Stimulated activated CD4-positive, alpha-beta T cell treated with anti-CD3 and anti-CD28 coated beads, Interleukin-4, amount 100 ng/mL, for 24 hours (primary cell): ENCODE results near the gene ARX.

ENCODE experiments used
- DNase-seq: peaks from one replicate; pipeline ENCODE4 v3.0.0-alpha.2; 2020

The ARX gene

DNA sequence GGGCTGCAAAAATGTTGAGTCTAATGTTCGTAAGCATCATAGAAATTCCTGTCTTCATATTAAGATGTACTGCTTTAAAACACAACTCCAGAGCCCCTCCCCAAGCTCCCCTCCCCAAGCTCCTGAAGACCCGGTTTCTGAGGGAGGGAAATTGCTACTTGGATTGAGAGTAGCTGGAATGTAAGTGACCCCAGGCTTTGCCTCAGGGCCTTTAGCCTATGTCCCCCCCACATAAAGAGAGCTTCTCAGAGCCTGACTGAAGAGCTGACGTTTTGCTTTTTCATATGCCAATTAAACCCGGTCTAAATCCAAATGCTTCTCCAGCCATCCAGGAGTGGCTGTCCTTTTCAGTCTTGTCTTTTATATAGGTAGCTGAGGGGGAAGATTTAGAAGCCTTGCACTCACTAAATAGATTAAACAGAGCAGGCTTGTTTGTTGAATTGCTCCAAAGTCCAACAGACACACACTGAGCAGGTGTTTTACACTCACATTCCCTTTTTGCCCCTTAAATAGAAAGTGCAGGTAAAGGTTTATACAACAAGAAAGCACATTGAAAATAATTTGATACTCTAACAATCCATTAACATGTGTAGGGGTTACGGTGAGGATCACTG is 19.6 kb downstream of the ARX start:
- no peak for DNase-seq

GRCh38 chrX:24993879-24994278 is 21.9 kb downstream of the ARX start:
- no peak for DNase-seq

DNA sequence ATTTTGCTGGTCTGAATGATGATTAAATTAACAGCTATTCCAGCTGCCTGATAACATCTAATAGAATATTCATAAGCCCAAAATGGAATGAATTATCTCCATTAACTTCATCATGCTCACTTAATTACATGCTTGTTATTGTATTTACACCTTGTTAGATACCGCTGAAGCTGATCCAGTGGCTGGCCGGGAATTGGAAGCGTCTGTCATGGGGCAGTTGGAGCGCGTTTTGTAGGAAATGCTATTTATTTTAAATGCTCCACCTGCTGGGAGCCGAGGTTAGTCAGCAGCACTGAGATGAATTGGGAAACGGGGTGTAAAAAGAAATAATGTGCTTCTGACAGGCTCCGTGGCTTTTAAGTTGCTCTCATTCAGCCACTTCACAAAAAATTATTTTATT is 25.2 kb downstream of the ARX start:
- no peak for DNase-seq

GRCh38 chrX:24988314-24988713 is 27.5 kb downstream of the ARX start:
- DNase-seq, result no peak

DNA sequence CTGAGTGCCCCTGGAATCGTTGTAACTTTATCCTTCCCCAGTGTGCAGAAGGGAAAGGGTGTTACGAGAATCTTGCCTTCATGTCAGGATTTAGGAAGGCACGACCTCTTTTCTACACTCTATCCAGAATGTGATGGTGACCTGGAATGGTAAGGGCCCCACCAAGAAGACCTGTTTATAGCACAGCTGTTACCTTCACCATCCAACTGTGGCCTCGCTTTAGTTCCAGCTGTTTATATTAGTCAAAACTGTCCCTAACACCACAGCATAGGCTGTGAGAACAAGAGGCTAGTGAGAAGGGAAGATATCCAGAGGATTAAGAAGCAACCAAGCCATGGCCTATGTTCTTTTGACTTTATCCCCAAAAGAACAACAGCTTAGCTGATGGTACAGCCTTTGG is 28.0 kb downstream of the ARX start:
- no peak for DNase-seq

- DNase-seq, result no peak
These were observed 30.6 kb downstream of the ARX start for GRCh38 chrX:24985120-24985519.

GRCh38 chrX:24983931-24984330 is 31.8 kb downstream of the ARX start:
- DNase-seq, result no peak

DNA sequence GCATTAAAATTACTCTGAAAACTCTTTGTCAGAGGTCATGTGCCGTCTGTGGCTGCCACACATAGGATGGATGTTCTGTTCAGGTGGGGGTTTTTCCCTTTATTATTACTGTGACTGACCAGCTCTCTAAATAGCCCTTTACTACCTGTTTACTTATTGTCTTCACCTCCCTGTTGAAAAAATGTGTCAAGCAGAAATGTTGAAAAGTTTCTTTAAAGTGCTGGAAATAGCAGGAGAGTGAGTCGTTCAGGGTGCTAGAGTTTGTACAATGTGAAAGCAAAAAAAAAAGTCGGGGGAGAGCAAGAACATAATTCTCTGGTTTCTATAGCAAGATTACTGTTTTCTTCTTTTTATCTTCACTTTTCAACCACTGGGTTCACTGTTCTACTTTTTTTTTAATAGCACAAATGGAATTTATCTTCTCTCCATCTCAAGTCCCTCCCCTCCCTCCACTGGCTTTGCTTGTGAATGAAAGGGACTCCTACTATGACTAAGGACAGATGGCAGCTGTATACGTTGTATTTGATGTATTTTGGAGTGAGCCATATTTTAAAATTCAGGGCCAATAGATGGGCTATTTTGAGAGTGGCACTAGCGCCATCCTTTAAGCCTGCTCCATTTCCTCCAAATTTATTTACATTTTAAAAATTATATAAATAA is 33.3 kb downstream of the ARX start:
- DNase-seq, result no peak

DNA sequence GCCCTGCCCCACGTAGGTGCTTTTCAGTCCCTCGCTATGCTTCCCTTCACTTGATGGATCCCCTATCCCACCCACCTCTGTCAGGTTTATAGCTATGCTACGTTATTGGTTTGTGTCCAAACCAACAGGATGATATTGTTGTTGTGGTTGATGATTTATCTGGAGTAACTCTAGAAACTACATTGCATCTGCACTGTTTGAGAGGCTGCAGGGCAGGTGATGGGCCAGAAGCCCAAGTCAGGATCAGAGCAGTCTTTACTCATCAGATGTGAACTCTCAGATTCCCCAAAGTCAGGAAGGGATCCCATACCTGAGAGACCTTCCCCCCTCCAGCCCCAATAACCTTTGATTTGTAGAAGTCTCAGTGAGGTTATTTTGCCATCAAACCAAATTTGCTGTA is 34.7 kb downstream of the ARX start:
- no peak for DNase-seq

GRCh38 chrX:24979081-24979480 is 36.7 kb downstream of the ARX start:
- DNase-seq, result no peak

DNA sequence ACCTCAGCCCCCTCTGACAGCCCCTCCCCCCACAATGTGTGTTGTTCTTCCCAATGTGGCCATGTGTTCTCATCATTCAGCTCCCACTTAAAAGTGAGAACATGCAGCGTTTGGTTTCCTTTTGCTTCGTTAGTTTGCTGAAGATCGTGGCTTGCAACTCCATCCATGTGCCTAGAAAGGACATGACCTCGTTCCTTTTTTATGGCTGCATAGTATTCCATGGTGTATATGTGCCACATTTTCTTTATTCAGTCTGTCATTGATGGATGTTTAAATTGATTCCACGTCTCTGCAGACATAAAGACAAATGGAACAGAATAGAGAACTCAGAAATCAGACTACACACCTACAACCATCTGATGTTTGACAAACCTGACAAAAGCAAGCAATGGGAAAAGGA is 46.0 kb downstream of the ARX start:
- DNase-seq, result no peak

DNA sequence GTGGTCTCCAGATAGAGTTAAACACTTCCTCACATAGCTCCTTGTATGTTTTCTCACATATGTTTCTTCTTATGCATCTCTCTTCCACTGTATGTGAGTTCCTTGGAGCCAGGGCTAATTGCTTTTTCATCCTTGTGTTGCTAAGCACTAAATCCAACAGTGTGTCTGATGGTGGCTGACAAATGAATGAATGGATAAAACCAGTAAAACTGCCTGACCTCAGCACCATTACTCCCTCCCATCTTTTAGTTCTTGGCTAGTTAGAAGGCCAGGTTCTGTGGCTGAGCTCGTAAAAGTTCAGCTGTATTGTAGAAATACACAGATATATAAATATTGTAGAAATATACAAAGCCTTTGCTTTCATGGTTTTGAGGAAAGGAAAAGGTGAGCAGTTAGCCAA is 50.4 kb downstream of the ARX start:
- no peak for DNase-seq

GRCh38 chrX:24963823-24964222 is 51.9 kb downstream of the ARX start:
- no peak for DNase-seq

- no peak for DNase-seq
These were observed 54.0 kb downstream of the ARX start for GRCh38 chrX:24961809-24962208.

- no peak for DNase-seq
These were observed 58.9 kb downstream of the ARX start for GRCh38 chrX:24956828-24957227.

DNA sequence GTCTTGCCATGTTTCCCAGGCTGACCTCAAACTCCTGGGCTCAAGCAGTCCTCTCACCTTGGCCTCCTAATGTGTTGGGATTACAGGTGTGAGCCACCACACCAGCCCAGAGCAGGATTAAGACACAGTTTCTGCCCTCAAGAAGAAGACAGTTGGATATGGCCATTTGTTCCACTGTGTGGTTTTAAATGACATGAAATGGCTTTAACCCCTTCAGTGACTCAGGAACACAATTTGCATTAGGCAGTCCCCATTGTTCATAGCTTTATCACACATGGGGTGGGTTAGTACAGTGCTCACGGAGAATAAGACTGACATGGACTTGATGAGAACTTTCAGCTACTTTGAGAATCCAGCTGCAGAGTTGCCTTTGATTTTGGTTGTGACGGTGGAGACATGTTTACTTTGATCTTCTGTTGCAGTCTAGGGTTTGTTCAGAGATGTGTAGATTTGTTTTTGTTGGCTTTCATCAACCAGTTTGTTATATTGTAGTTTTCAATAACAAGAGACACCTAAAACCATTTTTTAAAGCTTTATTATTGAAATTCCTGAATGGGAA is 60.3 kb downstream of the ARX start:
- no peak for DNase-seq

DNA sequence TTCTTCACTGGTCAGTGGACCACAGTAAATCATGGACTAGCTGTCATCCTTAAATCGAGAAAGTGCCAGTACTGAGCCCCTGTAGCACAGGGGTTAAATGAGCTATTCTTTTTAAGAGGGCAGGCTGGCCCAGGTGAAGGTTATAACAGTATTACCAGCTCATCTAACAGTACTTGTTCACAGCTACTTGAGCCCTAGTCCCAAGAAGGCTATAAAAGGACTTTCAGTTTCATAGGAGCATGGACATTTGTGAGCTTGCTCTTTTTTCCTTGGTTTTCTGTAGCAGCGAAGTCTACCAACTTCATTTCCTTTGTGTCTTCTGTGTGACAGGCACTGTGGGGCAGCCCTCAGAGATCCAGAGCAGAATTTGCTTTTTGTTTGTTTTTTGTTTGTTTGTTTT is 61.0 kb downstream of the ARX start:
- DNase-seq, result no peak
